ENCODE results near the gene PAQR5.

The PAQR5 gene

DNA sequence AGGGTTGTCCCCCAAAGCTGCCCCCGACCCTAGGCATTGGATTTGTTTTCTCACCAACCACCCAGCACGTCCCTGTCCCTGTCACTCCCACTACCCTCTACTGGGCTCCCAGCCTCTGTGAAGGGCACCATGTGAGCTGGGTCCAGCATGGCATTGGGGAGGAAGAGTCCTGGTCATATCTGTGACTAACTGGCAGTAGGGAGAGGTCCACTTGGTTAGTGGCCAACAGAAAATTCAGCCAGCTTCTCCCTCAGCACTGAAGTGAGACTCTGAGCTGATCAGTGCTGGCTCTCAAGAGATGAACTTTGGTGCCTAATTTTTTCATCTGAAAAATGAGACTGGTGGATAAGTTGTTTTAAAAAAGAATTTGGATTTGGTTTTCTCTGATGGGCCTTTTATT, 104.1 kb downstream of the PAQR5 start:
- ATAC-seq = no peak
- peaks cover 23% of the 10 kb centered on the region for H3K4me1 Mint-ChIP-seq
- no peak overlapping the region for H3K4me3 Mint-ChIP-seq
- no peak overlapping the region for H3K27ac Mint-ChIP-seq
- no peak for DNase-seq
- H3K9me3 Mint-ChIP-seq = no peaks in the 10 kb centered on the region
- H3K27me3 Mint-ChIP-seq = peaks cover 4% of the 10 kb centered on the region

DNA sequence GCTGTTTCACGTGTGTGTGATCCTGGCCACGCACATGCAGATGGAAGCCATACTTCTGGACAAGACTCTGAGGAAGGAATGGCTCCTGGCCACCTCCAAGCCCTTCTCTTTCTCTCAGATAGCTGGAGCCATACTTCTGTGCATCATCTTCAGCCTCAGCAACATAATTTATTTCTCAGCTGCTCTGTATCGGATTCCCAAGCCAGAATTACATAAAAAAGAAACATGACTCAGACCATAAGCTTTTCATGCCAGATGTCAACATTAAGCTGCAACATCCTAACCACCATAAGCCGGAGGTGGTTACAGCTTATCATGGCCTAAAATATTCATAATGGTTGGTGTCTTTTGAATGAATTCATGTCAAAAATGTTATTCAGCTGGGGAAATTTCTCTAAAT, 104.9 kb downstream of the PAQR5 start:
- ATAC-seq (no peak), DNase-seq (no peak)
- Mint-ChIP-seq H3K4me3 (no peak overlapping the region), H3K27me3 (peaks cover 7% of the 10 kb centered on the region), H3K27ac (no peak overlapping the region), H3K4me1 (peaks cover 15% of the 10 kb centered on the region), H3K9me3 (no peaks in the 10 kb centered on the region)

- DNase-seq (no peak), ATAC-seq (no peak)
- H3K27ac Mint-ChIP-seq = no peak overlapping the region
- H3K9me3 Mint-ChIP-seq = no peaks in the 10 kb centered on the region
- peaks cover 12% of the 10 kb centered on the region for H3K4me1 Mint-ChIP-seq
- H3K27me3 Mint-ChIP-seq = peaks cover 7% of the 10 kb centered on the region
- H3K4me3 Mint-ChIP-seq = no peak overlapping the region
These were observed 106.4 kb downstream of the PAQR5 start for GRCh38 chr15:69405110-69405509.

- no peaks in the 10 kb centered on the region for H3K9me3 Mint-ChIP-seq
- no peak for ATAC-seq
These were observed 109.1 kb downstream of the PAQR5 start for GRCh38 chr15:69407719-69408400.

DNA sequence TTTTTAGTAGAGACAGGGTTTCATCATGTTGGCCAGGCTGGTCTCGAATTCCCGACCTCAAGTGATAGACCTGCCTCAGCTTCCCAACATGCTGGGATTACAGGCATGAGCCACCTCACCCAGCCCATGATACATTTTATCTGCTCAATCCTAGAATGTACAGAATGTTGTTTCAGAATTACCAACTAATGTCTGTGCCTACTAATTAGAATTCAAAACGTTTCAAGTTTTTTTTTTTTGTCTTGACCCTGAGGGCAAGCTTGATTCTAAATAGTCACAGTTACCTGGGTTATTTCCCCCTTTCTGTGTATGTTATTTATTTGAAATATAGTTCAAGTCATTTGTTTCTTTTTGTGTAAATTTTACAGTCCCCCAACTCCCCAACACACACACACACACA, 110.1 kb downstream of the PAQR5 start:
- ATAC-seq = no peak
- H3K27ac Mint-ChIP-seq = no peak overlapping the region
- DNase-seq = no peak
- peaks cover 4% of the 10 kb centered on the region for H3K4me1 Mint-ChIP-seq
- peaks cover 7% of the 10 kb centered on the region for H3K27me3 Mint-ChIP-seq
- H3K9me3 Mint-ChIP-seq = no peaks in the 10 kb centered on the region
- H3K4me3 Mint-ChIP-seq = no peak overlapping the region

More at GRCh38 chr15:69407719-69408400, 109.1 kb downstream of the PAQR5 start:
- Mint-ChIP-seq H3K27ac (no peak overlapping the region), H3K27me3 (peaks cover 7% of the 10 kb centered on the region), H3K4me1 (no peaks in the 10 kb centered on the region), H3K4me3 (no peak overlapping the region)
- DNase-seq = no peak

GRCh38 chr15:69410248-69410874, 111.6 kb downstream of the PAQR5 start:
- ATAC-seq (peak; percentile 58), DNase-seq (peak; percentile 17 to 47)
- no peak overlapping the region for H3K27ac Mint-ChIP-seq
- H3K27me3 Mint-ChIP-seq = peaks cover 7% of the 10 kb centered on the region
- peaks cover 7% of the 10 kb centered on the region for H3K4me1 Mint-ChIP-seq
- no peaks in the 10 kb centered on the region for H3K9me3 Mint-ChIP-seq
- no peak overlapping the region for H3K4me3 Mint-ChIP-seq

DNA sequence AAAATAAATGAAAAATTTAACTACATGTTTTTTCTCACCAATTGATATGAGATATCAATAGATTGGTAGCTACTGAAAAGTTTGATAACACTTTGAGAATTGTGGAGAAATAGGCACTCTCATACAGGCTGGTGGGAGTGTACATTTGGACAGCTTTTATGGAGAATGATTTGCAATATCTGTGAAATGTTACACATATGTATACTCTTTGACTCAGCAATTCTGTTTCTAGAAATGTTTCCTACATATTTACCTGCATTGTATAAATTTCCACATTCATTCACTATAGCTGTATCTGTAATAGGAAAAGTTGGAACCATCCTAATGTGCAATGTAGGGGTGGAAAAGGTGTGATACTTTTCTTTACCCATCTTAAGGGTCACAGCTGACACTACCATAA, 113.6 kb downstream of the PAQR5 start:
- Mint-ChIP-seq H3K9me3 (no peaks in the 10 kb centered on the region), H3K4me3 (no peak overlapping the region), H3K27ac (no peak overlapping the region), H3K4me1 (peaks cover 7% of the 10 kb centered on the region), H3K27me3 (peaks cover 7% of the 10 kb centered on the region)
- ATAC-seq = no peak
- no peak for DNase-seq

GRCh38 chr15:69412701-69413100, 114.0 kb downstream of the PAQR5 start:
- no peak for ATAC-seq
- Mint-ChIP-seq H3K27me3 (peaks cover 4% of the 10 kb centered on the region), H3K27ac (no peak overlapping the region), H3K4me1 (peaks cover 7% of the 10 kb centered on the region), H3K9me3 (no peaks in the 10 kb centered on the region), H3K4me3 (no peak overlapping the region)
- DNase-seq = no peak

DNA sequence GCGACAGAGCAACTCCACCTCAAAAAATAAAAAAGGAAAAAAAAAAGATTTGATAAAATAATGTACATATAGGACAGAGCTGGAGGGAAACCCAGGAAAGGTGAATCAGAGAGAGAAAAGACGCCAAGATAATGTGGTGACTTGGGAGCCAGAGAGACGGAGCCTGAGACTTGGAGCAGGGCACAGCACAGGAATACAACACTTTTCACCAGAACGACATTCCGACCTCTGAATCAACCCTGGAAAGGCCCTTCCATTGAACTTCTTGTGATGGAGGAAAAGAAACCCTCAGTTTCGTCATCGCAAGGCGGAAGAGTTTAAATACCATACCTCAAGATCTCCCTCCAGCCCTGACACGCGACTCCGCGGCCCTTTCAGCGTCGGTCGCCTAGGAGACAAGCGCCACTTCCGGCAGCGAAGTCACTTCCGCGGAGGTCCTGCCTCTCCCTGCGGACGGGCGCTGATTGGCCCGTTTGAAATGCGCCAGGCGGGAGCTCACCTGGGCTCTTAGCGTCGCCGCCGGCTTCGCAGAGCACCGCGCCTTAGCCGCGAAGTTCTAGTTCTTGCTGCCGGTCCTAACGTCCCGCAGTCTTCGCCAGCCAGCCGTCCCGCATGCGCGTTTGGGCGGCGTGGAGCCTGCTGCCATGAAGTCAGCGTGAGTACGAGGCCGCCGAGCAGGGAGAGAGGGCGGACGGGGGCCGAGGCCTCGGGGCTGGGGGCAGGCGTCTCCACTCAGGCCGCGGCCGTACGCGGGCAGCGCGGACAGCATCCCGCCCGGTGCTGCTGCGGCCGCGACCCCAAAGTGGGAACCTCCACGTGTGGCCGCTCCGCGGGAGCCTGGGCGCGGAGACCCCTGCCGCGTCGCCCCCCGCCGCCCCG, 115.3 kb downstream of the PAQR5 start, which contains the start of gene KIF23:
KIF23 (plus strand) TSS at position 528 of the 879 bp plus-strand sequence; CDS start at position 645, 117 bp downstream.
- peak within 1 kb of the TSS; percentile 86 to 89 for H3K27ac Mint-ChIP-seq
- H3K4me1 Mint-ChIP-seq = peaks cover 7% of the 10 kb centered on the region
- H3K27me3 Mint-ChIP-seq = no peaks in the 10 kb centered on the region
- H3K9me3 Mint-ChIP-seq = no peaks in the 10 kb centered on the region
- H3K4me3 Mint-ChIP-seq = peak within 1 kb of the TSS; percentile 86 to 92
- DNase-seq (peak; percentile 88 to 93), ATAC-seq (peak; percentile 98)

GRCh38 chr15:69414701-69415167, 116.0 kb downstream of the PAQR5 start:
- H3K4me3 Mint-ChIP-seq = peak overlapping the region; percentile 85 to 92
- no peaks in the 10 kb centered on the region for H3K9me3 Mint-ChIP-seq
- peak overlapping the region; percentile 72 to 82 for H3K27ac Mint-ChIP-seq
- H3K4me1 Mint-ChIP-seq = peaks cover 7% of the 10 kb centered on the region
- no peaks in the 10 kb centered on the region for H3K27me3 Mint-ChIP-seq
- DNase-seq = peak; percentile 17 to 26
- ATAC-seq = peak; percentile 29

DNA sequence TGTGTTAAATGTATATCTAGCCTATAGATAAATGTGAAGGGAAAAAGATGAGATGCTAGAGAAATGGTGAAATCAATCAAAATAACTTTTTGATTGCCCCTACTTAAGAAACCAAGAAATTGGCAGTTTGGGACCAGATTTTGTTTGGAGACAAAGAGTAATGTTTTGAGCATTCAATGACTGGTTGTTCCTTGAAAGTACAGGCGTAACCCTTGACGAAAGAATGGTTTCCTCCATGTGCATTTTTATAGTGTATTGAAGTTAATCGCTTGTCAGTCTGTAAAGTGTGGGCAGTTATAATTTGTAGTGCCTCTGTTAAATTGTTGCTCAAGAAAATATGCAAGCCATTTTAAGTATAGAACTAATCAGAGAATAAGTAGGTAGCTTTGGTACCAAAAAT, 116.7 kb downstream of the PAQR5 start:
- Mint-ChIP-seq H3K27ac (no peak overlapping the region), H3K9me3 (no peaks in the 10 kb centered on the region), H3K4me3 (peak overlapping the region; percentile 85 to 92), H3K4me1 (peaks cover 7% of the 10 kb centered on the region), H3K27me3 (no peaks in the 10 kb centered on the region)
- no peak for DNase-seq
- no peak for ATAC-seq

GRCh38 chr15:69417581-69417980, 118.9 kb downstream of the PAQR5 start:
- Mint-ChIP-seq H3K4me3 (no peak overlapping the region), H3K9me3 (no peaks in the 10 kb centered on the region), H3K4me1 (peaks cover 7% of the 10 kb centered on the region), H3K27ac (no peak overlapping the region), H3K27me3 (no peaks in the 10 kb centered on the region)
- ATAC-seq (no peak), DNase-seq (no peak)

- ATAC-seq (no peak), DNase-seq (no peak)
- Mint-ChIP-seq H3K9me3 (no peaks in the 10 kb centered on the region), H3K4me1 (no peaks in the 10 kb centered on the region), H3K27me3 (no peaks in the 10 kb centered on the region), H3K4me3 (no peak overlapping the region), H3K27ac (peak overlapping the region in 1 of 2 donors; percentile 80)
These were observed 122.8 kb downstream of the PAQR5 start for GRCh38 chr15:69421498-69421897.

DNA sequence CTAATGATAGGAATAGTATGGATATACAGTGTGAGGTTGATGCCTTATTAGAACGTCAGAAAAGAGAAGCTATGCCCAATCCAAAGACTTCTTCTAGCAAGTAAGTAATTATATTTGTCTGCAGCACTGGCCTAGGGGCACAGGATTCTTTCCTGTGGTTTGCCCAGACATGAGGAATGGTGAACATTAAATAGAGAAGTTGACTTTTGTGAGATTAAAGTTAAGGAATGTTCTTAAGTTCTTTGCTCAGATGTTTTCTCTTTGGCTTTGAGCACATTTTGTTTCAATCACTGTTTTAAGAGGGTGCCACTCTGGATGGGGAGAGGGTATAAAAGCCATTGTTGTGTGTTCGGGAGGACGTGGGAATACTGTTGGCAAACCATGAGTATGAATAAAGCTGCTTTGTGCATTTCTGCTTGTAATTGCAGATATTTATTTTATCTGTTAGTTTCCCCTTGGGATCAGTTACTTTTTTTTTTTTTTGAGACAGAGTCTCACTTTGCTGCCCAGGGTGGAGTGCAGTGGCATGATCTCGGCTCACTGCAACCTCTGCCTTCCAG, 123.7 kb downstream of the PAQR5 start:
- DNase-seq = no peak
- H3K9me3 Mint-ChIP-seq = no peaks in the 10 kb centered on the region
- ATAC-seq = no peak
- no peaks in the 10 kb centered on the region for H3K27me3 Mint-ChIP-seq
- H3K4me1 Mint-ChIP-seq = no peaks in the 10 kb centered on the region
- no peak overlapping the region for H3K4me3 Mint-ChIP-seq
- no peak overlapping the region for H3K27ac Mint-ChIP-seq

DNA sequence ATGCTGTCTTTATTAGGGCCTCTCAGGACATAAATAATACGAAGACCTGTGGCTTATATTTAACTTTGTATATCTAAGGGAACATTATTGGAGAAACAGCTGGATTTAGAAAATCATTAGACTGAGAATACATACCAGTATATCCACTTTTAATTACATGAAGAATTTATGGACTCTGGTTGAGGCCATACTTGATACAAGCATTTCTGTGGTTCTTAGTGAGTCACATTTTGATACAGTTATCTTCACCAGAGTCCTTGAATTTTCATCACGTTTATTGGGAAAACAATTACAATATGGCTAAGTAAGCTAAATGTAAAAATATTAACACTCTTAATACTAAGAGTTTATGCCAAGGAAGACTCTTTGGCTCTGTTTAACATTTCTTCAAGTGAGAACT, 125.3 kb downstream of the PAQR5 start:
- Mint-ChIP-seq H3K4me3 (no peak overlapping the region), H3K9me3 (no peaks in the 10 kb centered on the region), H3K4me1 (no peaks in the 10 kb centered on the region), H3K27ac (no peak overlapping the region), H3K27me3 (no peaks in the 10 kb centered on the region)
- no peak for ATAC-seq
- DNase-seq = no peak
